Measurements from ENCODE around the gene BICD2.

DNA sequence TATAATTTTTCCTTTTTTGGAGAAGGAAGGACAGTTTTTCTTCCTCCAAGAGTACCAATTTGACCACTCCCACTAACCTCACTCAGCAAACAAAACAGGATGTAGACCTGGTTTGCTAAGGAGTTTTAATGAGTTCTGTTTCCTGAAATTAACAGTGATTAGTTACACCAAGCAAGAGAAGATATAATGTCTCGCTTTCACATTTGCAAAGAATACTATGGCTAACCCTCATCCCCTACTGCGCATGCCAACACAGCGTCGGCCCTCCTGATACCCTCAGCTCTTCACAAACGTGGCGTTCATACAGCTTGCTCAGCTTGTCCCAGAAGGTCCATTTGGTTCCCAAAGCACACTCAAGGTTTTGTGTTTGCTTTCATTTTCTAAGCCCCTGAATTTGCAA is 52.8 kb downstream of the BICD2 start:
- TF ChIP-seq, protein P1, sequence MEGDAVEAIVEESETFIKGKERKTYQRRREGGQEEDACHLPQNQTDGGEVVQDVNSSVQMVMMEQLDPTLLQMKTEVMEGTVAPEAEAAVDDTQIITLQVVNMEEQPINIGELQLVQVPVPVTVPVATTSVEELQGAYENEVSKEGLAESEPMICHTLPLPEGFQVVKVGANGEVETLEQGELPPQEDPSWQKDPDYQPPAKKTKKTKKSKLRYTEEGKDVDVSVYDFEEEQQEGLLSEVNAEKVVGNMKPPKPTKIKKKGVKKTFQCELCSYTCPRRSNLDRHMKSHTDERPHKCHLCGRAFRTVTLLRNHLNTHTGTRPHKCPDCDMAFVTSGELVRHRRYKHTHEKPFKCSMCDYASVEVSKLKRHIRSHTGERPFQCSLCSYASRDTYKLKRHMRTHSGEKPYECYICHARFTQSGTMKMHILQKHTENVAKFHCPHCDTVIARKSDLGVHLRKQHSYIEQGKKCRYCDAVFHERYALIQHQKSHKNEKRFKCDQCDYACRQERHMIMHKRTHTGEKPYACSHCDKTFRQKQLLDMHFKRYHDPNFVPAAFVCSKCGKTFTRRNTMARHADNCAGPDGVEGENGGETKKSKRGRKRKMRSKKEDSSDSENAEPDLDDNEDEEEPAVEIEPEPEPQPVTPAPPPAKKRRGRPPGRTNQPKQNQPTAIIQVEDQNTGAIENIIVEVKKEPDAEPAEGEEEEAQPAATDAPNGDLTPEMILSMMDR (IDR thresholded peaks at IDR 0.05 in 2 of 3, conservative IDR thresholded peaks at IDR 0.05 in 1 of 3; ENCODE audit: control insufficient read depth in 2 of 3, extremely low read depth in 1 of 3, insufficient read depth in 1 of 3, low read depth in 3 of 3, low read length in 3 of 3) = no peak
- no peak for TF ChIP-seq EZH2 (IDR thresholded peaks at IDR 0.05; ENCODE audit: borderline replicate concordance, control insufficient read depth, low read depth, low read length)
- no peak for TF ChIP-seq ZNF384 (IDR thresholded peaks at IDR 0.05; ENCODE audit: borderline replicate concordance, low read depth, low read length)
- TF ChIP-seq, protein P2, sequence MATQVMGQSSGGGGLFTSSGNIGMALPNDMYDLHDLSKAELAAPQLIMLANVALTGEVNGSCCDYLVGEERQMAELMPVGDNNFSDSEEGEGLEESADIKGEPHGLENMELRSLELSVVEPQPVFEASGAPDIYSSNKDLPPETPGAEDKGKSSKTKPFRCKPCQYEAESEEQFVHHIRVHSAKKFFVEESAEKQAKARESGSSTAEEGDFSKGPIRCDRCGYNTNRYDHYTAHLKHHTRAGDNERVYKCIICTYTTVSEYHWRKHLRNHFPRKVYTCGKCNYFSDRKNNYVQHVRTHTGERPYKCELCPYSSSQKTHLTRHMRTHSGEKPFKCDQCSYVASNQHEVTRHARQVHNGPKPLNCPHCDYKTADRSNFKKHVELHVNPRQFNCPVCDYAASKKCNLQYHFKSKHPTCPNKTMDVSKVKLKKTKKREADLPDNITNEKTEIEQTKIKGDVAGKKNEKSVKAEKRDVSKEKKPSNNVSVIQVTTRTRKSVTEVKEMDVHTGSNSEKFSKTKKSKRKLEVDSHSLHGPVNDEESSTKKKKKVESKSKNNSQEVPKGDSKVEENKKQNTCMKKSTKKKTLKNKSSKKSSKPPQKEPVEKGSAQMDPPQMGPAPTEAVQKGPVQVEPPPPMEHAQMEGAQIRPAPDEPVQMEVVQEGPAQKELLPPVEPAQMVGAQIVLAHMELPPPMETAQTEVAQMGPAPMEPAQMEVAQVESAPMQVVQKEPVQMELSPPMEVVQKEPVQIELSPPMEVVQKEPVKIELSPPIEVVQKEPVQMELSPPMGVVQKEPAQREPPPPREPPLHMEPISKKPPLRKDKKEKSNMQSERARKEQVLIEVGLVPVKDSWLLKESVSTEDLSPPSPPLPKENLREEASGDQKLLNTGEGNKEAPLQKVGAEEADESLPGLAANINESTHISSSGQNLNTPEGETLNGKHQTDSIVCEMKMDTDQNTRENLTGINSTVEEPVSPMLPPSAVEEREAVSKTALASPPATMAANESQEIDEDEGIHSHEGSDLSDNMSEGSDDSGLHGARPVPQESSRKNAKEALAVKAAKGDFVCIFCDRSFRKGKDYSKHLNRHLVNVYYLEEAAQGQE (IDR thresholded peaks at IDR 0.05; ENCODE audit: low read depth, low read length) = no peak
